Smooth muscle cell (in vitro differentiated cells): ENCODE data around the gene TNNT1. TPM values are rescaled to one million over a fixed set of nuclear protein-coding genes. Genes with fewer than 3 reads are reported as not detected.

Source experiments
- DNase-seq: peaks from one replicate; lab custom pipeline; 2025; ENCODE audit not compliant: unreplicated experiment; lab: John Stamatoyannopoulos, UW
- H2AFZ ChIP-seq: fragments of 200-600 bp; sonication (generic); 2 replicates; pipeline ENCODE4 v1.6.0; 2016; ENCODE audit warnings: antibody characterized with exemption, low read depth, mild to moderate bottlenecking
- H3F3A ChIP-seq: fragments of 200-600 bp; sonication (generic); 2 replicates; pipeline ENCODE4 v1.6.0; 2017; ENCODE audit warnings: antibody characterized with exemption, low read depth
- H3K27ac ChIP-seq: fragments of 200-600 bp; sonication (generic); 2 replicates; pipeline ENCODE4 v1.5.1; 2016; ENCODE audit warnings: low read depth, mild to moderate bottlenecking
- H3K27me3 ChIP-seq: fragments of 200-600 bp; sonication (generic); 2 replicates; pipeline ENCODE4 v1.6.1; 2016; ENCODE audit warnings: low read depth, mild to moderate bottlenecking
- H3K36me3 ChIP-seq: fragments of 200-600 bp; sonication (generic); 2 replicates; pipeline ENCODE4 v1.5.1; 2016; ENCODE audit warnings: low read depth
- H3K4me1 ChIP-seq: fragments of 200-600 bp; sonication (generic); 2 replicates; pipeline ENCODE4 v1.5.1; 2016; ENCODE audit warnings: low read depth
- H3K4me2 ChIP-seq: fragments of 200-600 bp; sonication (generic); 2 replicates; pipeline ENCODE4 v1.6.0; 2016; ENCODE audit warnings: mild to moderate bottlenecking
- H3K4me3 ChIP-seq: fragments of 200-600 bp; sonication (generic); 2 replicates; pipeline ENCODE4 v1.5.1; 2016; ENCODE audit warnings: mild to moderate bottlenecking
- H3K79me2 ChIP-seq: fragments of 200-600 bp; sonication (generic); 2 replicates; pipeline ENCODE4 v1.6.0; 2016; ENCODE audit warnings: low read depth, mild to moderate bottlenecking
- H3K9ac ChIP-seq: fragments of 200-600 bp; sonication (generic); 2 replicates; pipeline ENCODE4 v1.6.0; 2016; ENCODE audit warnings: low read depth
- H3K9me3 ChIP-seq: fragments of 200-600 bp; sonication (generic); replicated peaks from 2 replicates; pipeline ENCODE4 v1.5.1; 2016; ENCODE audit warnings: low read depth
- H4K20me1 ChIP-seq: fragments of 200-600 bp; sonication (generic); 2 replicates; pipeline ENCODE4 v1.6.0; 2016; ENCODE audit warnings: low read depth
- WGBS: methylation state at CpG from one replicate; pipeline ENCODE4 v1.1.7; 2016; ENCODE audit warnings: low lambda C conversion rate; 5-methylcytosine and 5-hydroxymethylcytosine counted together
- polyA plus RNA-seq: library from polyadenylated mRNA; unstranded; fragments of >200 nt; fragmentation: Nextera tagmentation; extraction: Ambion mirVana; gene quantifications from 2 replicates; pipeline ENCODE4 v1.2.1, GENCODE V29; 2016
- total RNA-seq: library from RNA; depleted of rRNA; stranded (reverse); fragments of >200 nt; gene quantifications from 2 replicates; pipeline ENCODE4 v1.2.3, GENCODE V29; 2014
- TF ChIP-seq, protein P1 (sequence below): fragments of 200-600 bp; sonication (generic); IDR thresholded peaks from 2 replicates; pipeline ENCODE4 v1.5.1; 2017; ENCODE audit warnings: borderline replicate concordance, mild to moderate bottlenecking, antibody characterized with exemption; ENCODE audit not compliant: insufficient read depth, poor library complexity, severe bottlenecking

TNNT1 gene
- total and polyA plus RNA-seq, 2 experiments from 2014 or later = 24.5 to 27.1 TPM

GRCh38 chr19:55119053-55119452 is 30.0 kb downstream of the TNNT1 start:
- Histone ChIP-seq H3K27me3 (peaks cover 12% of the 10 kb centered on the region), H3K4me3 (peak overlapping the region; percentile 76), H3K27ac (no peak overlapping the region), H3K9ac (no peak overlapping the region), H3K4me2 (peak overlapping the region; percentile 88), H2AFZ (peak overlapping the region; percentile 87), H3K36me3 (no peaks in the 10 kb centered on the region), H4K20me1 (peaks cover 29% of the 10 kb centered on the region), H3K9me3 (no peaks in the 10 kb centered on the region), H3K4me1 (peaks cover 7% of the 10 kb centered on the region), H3K79me2 (peaks cover 30% of the 10 kb centered on the region), H3F3A (no peaks in the 10 kb centered on the region)
- TF ChIP-seq, protein P1, sequence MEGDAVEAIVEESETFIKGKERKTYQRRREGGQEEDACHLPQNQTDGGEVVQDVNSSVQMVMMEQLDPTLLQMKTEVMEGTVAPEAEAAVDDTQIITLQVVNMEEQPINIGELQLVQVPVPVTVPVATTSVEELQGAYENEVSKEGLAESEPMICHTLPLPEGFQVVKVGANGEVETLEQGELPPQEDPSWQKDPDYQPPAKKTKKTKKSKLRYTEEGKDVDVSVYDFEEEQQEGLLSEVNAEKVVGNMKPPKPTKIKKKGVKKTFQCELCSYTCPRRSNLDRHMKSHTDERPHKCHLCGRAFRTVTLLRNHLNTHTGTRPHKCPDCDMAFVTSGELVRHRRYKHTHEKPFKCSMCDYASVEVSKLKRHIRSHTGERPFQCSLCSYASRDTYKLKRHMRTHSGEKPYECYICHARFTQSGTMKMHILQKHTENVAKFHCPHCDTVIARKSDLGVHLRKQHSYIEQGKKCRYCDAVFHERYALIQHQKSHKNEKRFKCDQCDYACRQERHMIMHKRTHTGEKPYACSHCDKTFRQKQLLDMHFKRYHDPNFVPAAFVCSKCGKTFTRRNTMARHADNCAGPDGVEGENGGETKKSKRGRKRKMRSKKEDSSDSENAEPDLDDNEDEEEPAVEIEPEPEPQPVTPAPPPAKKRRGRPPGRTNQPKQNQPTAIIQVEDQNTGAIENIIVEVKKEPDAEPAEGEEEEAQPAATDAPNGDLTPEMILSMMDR = no peak
- no peak for DNase-seq
- WGBS = 79% methylated on average over 14 of the region's 14 CpGs

DNA sequence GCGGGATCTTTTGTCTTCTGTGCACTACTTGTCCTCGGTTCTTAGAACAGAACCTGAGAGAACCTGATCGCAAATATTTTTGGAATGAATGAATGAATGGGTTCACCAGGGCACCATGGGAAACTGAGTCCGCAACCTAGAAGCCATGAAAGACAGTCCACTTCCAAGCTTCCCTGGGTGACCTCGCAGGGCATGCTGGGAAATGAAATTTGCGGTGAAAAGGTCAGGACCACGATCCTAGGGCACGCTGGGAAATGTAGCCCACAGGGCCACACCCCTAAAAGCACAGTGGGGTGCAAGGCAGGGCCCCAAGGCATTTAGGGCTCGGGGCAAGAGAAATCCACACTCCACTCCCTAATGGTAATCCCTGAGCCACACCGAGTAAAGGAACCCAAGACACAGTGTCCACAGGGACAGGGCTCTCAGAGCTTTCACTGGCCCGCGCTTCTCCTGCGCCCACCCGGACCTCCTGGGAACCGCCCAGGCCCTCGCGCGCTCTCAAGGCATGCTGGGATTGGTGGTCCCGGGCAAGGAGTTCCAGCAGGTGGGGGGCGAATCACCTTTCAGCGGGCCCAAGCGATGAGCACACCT is 30.5 kb downstream of the TNNT1 start:
- H3K9ac ChIP-seq = peak overlapping the region; percentile 75
- H3K27ac ChIP-seq = peak overlapping the region; percentile 40
- peak overlapping the region; percentile 87 for H2AFZ ChIP-seq
- H4K20me1 ChIP-seq = peaks cover 35% of the 10 kb centered on the region
- H3K79me2 ChIP-seq = peaks cover 35% of the 10 kb centered on the region
- H3F3A ChIP-seq = no peaks in the 10 kb centered on the region
- H3K27me3 ChIP-seq = peaks cover 6% of the 10 kb centered on the region
- H3K4me1 ChIP-seq = peaks cover 7% of the 10 kb centered on the region
- no peaks in the 10 kb centered on the region for H3K9me3 ChIP-seq
- no peaks in the 10 kb centered on the region for H3K36me3 ChIP-seq
- no peak for DNase-seq
- TF ChIP-seq, protein P1 = no peak
- peak overlapping the region; percentile 76 for H3K4me3 ChIP-seq
- peak overlapping the region; percentile 88 for H3K4me2 ChIP-seq
- WGBS = 15% methylated on average over 22 of the region's 22 CpGs

GRCh38 chr19:55117663-55118391 is 31.2 kb downstream of the TNNT1 start:
- Histone ChIP-seq H3K79me2 (peaks cover 41% of the 10 kb centered on the region), H4K20me1 (peaks cover 42% of the 10 kb centered on the region), H3K27ac (peak overlapping the region; percentile 40), H3K27me3 (no peaks in the 10 kb centered on the region), H3K4me2 (peak overlapping the region; percentile 88), H3F3A (no peaks in the 10 kb centered on the region), H3K4me3 (peak overlapping the region; percentile 76), H3K4me1 (peaks cover 7% of the 10 kb centered on the region), H2AFZ (peak overlapping the region; percentile 87), H3K9me3 (no peaks in the 10 kb centered on the region), H3K36me3 (no peaks in the 10 kb centered on the region), H3K9ac (peak overlapping the region; percentile 75)
- TF ChIP-seq, protein P1 = no peak
- 3% methylated on average over 34 of the region's 44 CpGs for WGBS
- peak; percentile 83 for DNase-seq
